GM20000 (cell line): ENCODE results near the gene SH3BP4.

ENCODE experiments used
- DNase-seq: peaks from one replicate; pipeline ENCODE4 v3.0.0; 2012; ENCODE audit warnings: low spot score
- CTCF ChIP-seq: IDR thresholded peaks from 2 replicates; pipeline ENCODE4 v1.5.1; 2012; ENCODE audit warnings: mild to moderate bottlenecking, control low read depth; ENCODE audit errors: extremely low read depth, missing control alignments

The SH3BP4 gene

GRCh38 chr2:234947556-234947955 lies 4.3 kb upstream of the SH3BP4 start:
- no peak for TF ChIP-seq CTCF
- DNase-seq, result no peak

DNA sequence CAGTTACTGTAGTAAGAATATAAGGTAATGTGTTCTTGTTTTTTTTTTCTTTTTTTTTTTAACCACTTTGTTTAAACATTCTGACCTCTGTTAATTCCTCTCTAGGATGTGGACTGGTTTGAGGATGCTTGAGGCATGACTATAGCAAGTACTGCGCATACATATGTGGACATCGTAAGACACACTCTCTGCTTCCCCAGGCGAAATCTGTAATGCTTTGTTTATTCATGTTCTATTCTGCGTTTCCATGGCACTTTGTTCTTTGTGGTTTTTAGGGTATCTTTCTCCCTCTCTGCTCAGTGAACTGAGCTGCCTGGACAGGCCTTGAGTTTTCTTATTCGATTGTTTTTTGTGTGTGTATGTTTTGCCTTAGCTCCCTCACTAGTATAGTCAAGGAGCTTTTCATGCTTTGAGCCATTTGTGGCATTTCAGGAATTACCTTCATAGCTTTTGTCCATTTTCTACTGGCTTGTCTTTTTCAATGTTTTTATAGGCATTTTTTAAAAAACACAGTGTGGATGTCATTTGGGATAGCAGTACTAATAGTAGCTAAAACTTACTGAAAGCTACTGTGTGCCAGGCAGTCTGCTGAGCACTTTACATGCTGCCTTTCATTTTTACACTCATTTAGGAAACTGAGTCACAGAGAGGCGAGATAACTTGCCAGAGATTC lies 1.9 kb upstream of the SH3BP4 start:
- no peak for TF ChIP-seq CTCF
- DNase-seq, result no peak

DNA sequence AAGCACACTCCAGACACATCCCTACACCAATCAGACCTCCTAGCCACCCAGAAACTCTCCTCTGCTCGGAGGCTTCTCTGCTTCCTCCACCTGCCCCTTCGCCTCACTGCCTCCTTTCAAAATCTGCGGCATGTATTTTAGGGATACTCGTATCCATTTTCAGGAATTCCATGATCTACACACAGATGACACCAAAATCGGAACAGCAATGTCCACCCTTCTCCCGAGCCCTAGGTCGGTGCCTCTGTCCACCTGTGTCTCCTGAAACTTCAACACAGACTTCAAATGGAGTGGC lies 1.4 kb upstream of the SH3BP4 start:
- no peak for TF ChIP-seq CTCF
- no peak for DNase-seq

GRCh38 chr2:234950730-234951663 lies 820 bp upstream of the SH3BP4 start:
- no peak for TF ChIP-seq CTCF
- DNase-seq, result no peak

DNA sequence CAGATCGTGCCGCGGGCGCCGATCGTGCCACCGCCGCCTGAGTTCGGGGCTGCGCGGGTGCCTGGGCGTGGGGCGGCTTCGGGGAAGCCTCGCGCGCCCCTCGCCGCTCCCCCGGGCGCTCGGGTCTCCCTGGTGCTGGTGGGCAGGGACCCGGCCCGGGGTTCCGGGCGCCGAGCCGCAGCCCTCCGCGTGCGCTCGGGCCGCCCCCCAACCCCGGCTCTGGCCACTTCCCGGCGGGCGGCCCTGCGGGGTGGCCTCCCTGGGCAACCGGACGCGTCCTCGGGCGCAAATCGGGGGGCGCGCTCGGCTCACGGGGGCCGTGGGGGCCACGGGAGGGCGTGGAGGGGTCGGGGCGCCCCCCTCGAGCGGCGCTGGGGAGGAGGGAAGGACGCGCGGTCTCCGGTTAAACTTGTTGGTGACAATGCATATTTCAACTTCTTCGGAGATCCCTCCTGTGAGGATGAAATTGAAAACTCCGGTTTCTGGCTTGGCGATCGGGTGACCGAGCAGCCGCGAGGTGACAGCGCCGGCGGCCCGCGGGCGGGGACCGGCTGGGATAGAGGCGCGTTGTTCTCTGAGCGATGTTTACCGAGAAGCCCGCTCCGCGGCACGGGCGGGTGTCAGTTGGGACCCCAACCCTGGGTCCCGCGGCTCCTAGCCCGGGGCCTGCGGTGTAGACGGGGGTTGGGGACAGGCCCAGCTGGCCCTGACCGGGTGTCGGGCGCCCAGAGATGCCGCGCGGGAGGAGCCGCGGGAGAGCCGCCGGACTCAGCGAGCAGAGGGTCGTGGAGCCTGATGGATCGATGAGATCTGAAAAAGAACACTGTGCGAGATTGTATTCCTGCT lies 676 bp downstream of the SH3BP4 start:
- DNase-seq, result peak; percentile 32
- no peak for TF ChIP-seq CTCF

GRCh38 chr2:234953116-234954031 lies 1.6 kb downstream of the SH3BP4 start:
- no peak for TF ChIP-seq CTCF
- DNase-seq, result no peak
